ENCODE measurements around the gene TMEM119. TPM values are rescaled to one million over a fixed set of nuclear protein-coding genes. Genes with fewer than 3 reads are reported as not detected.

Gene TMEM119
- total and polyA plus RNA-seq, 2 of the 4 experiments (the other 2 are of a cell fraction), result 8.1 to 9.2 TPM

DNA sequence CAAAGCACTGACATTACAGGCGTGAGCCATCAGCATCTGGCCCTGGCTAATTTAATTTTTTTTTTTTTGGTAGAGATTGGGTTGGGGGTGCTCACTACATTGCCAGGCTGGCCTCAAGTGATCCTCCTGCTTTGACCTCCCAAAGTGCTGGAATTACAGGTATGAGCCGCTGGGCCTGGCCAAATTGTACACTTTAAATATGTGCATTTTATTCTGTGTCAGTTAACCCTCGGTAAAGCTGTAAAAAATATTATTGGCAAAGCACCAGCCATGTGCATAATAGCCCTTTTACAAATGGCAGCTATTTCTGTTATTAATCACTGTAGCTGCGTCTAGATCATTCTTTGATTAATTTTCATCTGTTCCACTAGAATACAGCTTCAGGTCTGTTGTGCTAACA is 12.0 kb downstream of the TMEM119 start:
- H2AFZ ChIP-seq (replicated peaks; ENCODE audit: low read length, poor library complexity), result no peak overlapping the region
- no peak overlapping the region for H2BK5ac ChIP-seq (ENCODE audit: low read depth, low read length, poor library complexity, severe bottlenecking)
- H3K56ac ChIP-seq (ENCODE audit: extremely low read depth, insufficient read depth, low read length), result no peak overlapping the region
- no peak overlapping the region for H3K23ac ChIP-seq (ENCODE audit: low read depth, low read length)
- no peak overlapping the region for H4K5ac ChIP-seq (ENCODE audit: low read depth, low read length)
- H3K27me3 ChIP-seq (ENCODE audit: control insufficient read depth, insufficient read depth, low read length), result peaks cover 4% of the 10 kb centered on the region
- H3K9me1 ChIP-seq (ENCODE audit: insufficient read depth, low read length), result no peaks in the 10 kb centered on the region; the same call in 1 of the 2 replicates
- BruUV-seq (replicated peaks), result no TSS peak
- H3K4me3 ChIP-seq (ENCODE audit: insufficient read depth, low read depth, low read length), result no peak overlapping the region
- peaks cover 11% of the 10 kb centered on the region; the same call in 1 of the 2 replicates for H3K4me1 ChIP-seq (ENCODE audit: control insufficient read depth, insufficient read depth, low read length)
- H3K9me3 ChIP-seq (ENCODE audit: control insufficient read depth, insufficient read depth, low read length), result no peaks in the 10 kb centered on the region
- no peak overlapping the region for H3K4ac ChIP-seq (ENCODE audit: low read depth, low read length)
- H3K27ac ChIP-seq (ENCODE audit: insufficient read depth, low read length), result no peak overlapping the region
- intact Hi-C loops (cut with micrococcal nuclease), result no loop called here
- H4K20me1 ChIP-seq (ENCODE audit: insufficient read depth, low read length), result no peaks in the 10 kb centered on the region
- H3K4me2 ChIP-seq (ENCODE audit: low read depth, low read length), result no peak overlapping the region
- CTCF ChIA-PET, result no interaction called here
- dilution Hi-C loops (cut with HindIII; ENCODE audit: low sequenced_read_pairs, unreplicated experiment), result no loop called here
- H2BK15ac ChIP-seq (ENCODE audit: low read depth, low read length), result no peak overlapping the region
- POLR2A ChIA-PET (ENCODE audit: unreplicated experiment), result interaction anchor here (0.7 kb wide), 1 partner anchor 219 kb away, joined by 3 read pairs; no protein-coding TSS in a partner anchor
- 33% methylated on average over 1 of the region's 4 CpGs; no CpG with 5 or more reads in 1 of the 2 experiments for WGBS, 2 experiments (ENCODE audit: extremely low coverage in 2 of 2, insufficient read length in 1 of 2)
- no peak overlapping the region for H4K8ac ChIP-seq (ENCODE audit: low read depth in 2 of 2, low read length in 2 of 2)
- no peak overlapping the region for H2AK9ac ChIP-seq (replicated peaks; ENCODE audit: low read depth, low read length, poor library complexity)
- no peak overlapping the region for H2BK120ac ChIP-seq (ENCODE audit: low read depth, low read length)
- no peaks in the 10 kb centered on the region for H3K36me3 ChIP-seq (ENCODE audit: control insufficient read depth, insufficient read depth, low read length)
- H3K14ac ChIP-seq (replicated peaks; ENCODE audit: low read depth, low read length), result no peak overlapping the region
- TF ChIP-seq SMC3 (IDR thresholded peaks at IDR 0.05; ENCODE audit: low read depth, low read length) (no peak), BHLHE40 (IDR thresholded peaks at IDR 0.05; ENCODE audit: low read depth, low read length) (no peak), POLR2A (IDR thresholded peaks at IDR 0.05; ENCODE audit: low read depth, low read length) (no peak), CEBPB (IDR thresholded peaks at IDR 0.05; ENCODE audit: low read depth, low read length) (no peak), MXI1 (IDR thresholded peaks at IDR 0.05; ENCODE audit: borderline replicate concordance, low read depth, low read length) (no peak), MAFK (IDR thresholded peaks at IDR 0.05; ENCODE audit: low read depth, low read length) (no peak), FOS (IDR thresholded peaks at IDR 0.05; ENCODE audit: low read depth, low read length) (no peak), CTCF (conservative IDR thresholded peaks at IDR 0.05; ENCODE audit: low read depth, low read length) (no peak), RFX5 (IDR thresholded peaks at IDR 0.05; ENCODE audit: low read depth, low read length) (no peak), RCOR1 (IDR thresholded peaks at IDR 0.05; ENCODE audit: insufficient replicate concordance, low read length) (no peak), MAZ (IDR thresholded peaks at IDR 0.05; ENCODE audit: borderline replicate concordance, low read depth, low read length) (no peak)
- TF ChIP-seq, protein P1, sequence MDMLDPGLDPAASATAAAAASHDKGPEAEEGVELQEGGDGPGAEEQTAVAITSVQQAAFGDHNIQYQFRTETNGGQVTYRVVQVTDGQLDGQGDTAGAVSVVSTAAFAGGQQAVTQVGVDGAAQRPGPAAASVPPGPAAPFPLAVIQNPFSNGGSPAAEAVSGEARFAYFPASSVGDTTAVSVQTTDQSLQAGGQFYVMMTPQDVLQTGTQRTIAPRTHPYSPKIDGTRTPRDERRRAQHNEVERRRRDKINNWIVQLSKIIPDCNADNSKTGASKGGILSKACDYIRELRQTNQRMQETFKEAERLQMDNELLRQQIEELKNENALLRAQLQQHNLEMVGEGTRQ (IDR thresholded peaks at IDR 0.05; ENCODE audit: low read depth, low read length), result no peak
- ATAC-seq (ENCODE audit: low read depth) (no peak), DNase-seq (no peak)
- no peak overlapping the region for H3K9ac ChIP-seq (ENCODE audit: low read depth, low read length)
- no peak overlapping the region for H2BK20ac ChIP-seq (ENCODE audit: low read depth, low read length)
- in situ Hi-C loops (cut with MboI; ENCODE audit: low sequenced_read_pairs), result no loop called here
- H4K91ac ChIP-seq (ENCODE audit: insufficient read depth, low read depth, low read length), result no peak overlapping the region
- H2AK5ac ChIP-seq (ENCODE audit: low read depth, low read length), result no peak overlapping the region
- no peak overlapping the region for H3K18ac ChIP-seq (ENCODE audit: low read depth, low read length)
- H3K79me1 ChIP-seq (ENCODE audit: low read depth in 1 of 2, low read length in 2 of 2), result no peaks in the 10 kb centered on the region

Data from IMR-90 (cell line).